ENCODE results near the gene EPYC.

EPYC gene

GRCh38 chr12:91004872-91005271 lies at the start of gene EPYC:
Gene EPYC (minus strand): TSS chr12:91004972. CDS start chr12:91002565, 2,407 bp downstream.
- no peak for DNase-seq

DNA sequence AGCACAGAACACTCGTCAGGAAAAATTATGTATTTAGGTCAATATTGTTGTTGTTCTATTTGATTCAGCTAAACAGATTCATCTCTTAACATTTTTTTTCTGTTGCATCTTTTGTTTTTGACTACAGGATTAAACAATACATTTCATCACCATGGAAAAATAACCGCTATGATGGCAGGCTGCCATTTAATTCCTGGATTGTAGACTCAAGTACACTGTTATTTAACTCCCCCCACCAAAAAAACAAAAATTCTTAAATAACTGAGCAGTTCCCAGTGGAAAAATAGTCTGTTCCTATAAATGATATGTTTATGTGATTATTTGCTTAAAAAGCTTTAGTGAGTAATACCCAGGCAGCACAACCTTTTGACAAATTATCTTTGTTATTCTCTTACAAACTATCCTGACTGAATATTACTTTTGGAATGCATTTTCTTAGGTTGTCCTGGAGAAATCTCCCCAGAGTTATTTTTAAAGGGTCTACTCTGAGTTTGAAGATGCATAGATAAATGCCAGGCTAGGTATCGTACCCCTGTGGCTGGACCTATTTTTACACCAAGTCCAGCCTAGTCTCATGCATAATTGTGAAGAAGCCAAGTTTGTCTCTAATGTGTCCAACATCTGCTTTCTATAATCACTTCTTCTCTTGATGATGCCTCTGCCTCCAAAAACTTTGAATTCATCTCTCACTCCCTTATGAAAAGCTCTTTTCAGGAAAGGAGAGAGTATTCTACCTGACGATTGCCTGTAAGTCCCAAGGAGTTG lies 49.4 kb upstream of the EPYC start:
- DNase-seq, result peak; percentile 36

GRCh38 chr12:91052026-91052425 lies 47.3 kb upstream of the EPYC start:
- no peak for DNase-seq

DNA sequence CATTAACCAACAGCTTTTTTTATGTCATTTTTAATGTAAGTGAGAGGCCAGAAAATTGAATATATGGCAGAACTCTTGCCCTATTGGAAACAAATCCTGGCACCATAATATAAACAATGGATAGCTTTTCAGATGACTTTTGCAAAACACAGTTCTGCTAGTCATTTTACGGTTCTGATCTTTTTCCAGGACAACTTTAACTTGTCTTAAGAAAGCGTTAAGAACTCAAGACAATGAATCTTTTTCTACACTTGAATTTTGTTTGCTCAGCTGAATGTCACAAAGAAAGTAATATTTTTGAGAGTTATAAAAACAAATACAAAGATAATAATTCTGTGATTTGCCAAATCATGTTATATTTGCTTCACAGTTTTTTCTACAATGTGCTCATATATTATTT lies 39.8 kb upstream of the EPYC start:
- DNase-seq, result no peak

GRCh38 chr12:91043408-91043807 lies 38.6 kb upstream of the EPYC start:
- no peak for DNase-seq

DNA sequence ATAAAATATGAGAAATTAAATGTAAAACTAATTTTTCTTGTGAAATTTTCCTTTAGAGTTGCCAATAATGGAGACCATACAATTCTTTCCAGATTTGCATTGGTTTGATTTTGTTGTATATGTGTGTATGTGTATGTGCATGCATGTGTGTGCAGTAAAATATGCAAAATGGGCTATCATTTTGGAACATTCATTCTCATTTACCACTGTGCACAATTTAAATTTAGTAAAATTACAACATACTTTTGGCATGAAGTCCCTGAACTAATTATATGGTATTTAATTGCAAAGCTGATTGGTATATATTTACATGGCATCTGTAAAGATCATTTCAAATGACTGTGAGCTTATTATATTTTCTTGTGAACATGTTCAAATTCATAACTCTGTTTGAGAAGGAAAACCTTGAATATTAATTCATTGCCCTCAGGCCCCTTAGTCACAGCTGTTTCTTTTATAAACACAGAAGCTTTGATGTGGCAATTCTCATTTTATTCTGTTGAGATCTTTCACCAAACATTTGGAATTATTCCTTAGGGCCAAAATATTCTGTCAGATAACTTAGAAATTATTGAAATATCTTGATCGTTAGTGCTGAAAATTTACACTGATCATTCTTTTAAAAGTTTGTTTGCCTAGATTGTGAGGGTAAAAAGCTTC lies 35.5 kb upstream of the EPYC start:
- DNase-seq, result no peak

- no peak for DNase-seq
Observed at GRCh38 chr12:91037276-91037675, 32.5 kb upstream of the EPYC start.

GRCh38 chr12:91033251-91033650 lies 28.5 kb upstream of the EPYC start:
- no peak for DNase-seq

- no peak for DNase-seq
Observed at GRCh38 chr12:91023326-91024004, 18.7 kb upstream of the EPYC start.

DNA sequence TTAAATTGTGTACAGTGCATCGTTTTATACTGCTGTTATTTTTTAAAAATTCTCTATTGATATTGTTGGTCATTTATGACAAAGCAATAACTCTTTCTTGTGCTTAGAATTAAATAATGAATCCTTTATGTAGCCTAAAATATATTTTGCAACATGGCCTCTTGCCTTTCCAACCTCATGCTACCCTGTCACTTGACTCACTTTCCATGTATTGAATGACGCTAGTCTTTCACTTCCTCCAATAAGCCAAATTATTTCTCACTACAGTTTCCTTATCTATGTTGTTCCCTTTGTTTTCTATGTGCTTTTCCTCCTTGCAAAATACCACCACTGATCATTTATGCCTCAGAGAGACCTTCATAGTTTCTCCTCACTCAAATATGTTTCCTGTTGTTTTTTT lies 16.3 kb upstream of the EPYC start:
- no peak for DNase-seq

GRCh38 chr12:91019455-91019854 lies 14.7 kb upstream of the EPYC start:
- no peak for DNase-seq

- no peak for DNase-seq
Observed at GRCh38 chr12:91017511-91018263, 12.9 kb upstream of the EPYC start.

GRCh38 chr12:91017043-91017442 lies 12.3 kb upstream of the EPYC start:
- DNase-seq, result no peak

GRCh38 chr12:91009319-91009950 lies 4.7 kb upstream of the EPYC start:
- DNase-seq, result no peak

DNA sequence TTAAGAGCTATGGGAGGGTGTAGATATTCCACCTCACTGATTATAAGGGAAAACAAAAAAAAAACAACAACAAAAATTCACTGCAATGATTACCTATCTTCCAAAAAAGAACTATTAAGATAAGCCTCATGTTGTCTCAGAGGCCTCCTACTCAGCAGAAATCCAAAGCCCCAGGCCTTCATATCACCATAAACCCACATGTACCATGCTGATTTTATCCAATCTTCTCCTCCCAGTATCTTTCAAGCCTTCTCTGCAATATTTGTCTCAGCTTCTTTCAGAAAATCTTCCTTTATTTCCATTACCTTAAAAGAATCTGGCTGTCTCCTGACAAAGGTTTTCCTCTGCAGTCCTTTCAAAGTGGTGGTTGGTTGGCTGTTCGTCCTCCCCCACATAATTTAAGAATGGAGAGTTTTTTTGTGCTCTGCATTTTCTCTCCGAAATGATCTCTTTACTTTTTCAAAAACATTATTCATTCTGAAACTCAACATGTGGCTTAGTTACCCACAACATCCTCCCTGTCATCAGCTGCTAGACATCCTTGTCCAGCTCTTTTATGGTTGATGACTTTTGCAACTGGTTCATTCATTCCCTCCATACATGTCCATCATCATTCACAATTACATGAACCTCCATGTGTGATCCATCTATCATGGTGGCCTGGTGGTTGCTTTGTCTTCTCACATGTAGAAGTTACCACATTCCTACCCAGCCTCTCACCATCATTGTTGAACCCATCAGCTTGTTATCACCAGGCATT lies 2.9 kb upstream of the EPYC start:
- no peak for DNase-seq

DNA sequence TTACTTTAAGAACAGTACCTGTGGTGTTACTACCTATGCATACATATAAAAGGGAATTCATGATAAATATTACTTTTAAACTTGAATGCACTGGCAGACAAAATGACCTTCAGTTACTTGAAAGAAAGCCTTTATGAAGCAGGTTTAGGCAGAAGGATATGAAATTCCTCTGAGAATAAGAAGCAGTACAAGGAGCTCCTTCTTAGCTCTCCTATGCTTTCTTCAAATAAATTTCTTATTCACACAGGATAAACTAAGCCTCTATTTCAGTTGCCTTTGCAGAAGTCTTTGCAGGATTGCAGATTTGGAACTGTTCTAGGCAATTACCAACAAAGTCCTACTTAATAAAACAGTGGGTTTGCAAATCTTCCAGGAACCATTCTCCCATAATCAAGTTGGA lies 1.0 kb downstream of the EPYC start:
- DNase-seq, result no peak

DNA sequence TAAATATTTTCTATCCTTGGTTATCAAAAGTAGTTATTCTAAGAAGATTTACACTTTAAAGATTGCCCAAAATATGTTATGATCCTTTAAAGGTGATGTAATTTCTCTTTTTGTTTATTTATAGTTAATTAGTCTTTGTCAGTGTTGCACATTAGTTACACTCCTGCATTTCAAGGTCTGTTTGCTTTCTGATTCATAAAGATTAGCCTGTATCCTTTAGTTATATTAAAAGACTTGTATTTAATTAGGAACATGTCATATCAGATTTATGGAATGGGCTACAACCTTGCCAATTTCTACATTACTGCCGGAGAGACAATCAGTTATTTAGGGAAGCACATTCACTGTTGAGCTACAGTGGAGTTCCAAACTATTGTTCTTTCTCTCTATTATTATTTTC lies 3.5 kb downstream of the EPYC start:
- DNase-seq, result no peak

DNA sequence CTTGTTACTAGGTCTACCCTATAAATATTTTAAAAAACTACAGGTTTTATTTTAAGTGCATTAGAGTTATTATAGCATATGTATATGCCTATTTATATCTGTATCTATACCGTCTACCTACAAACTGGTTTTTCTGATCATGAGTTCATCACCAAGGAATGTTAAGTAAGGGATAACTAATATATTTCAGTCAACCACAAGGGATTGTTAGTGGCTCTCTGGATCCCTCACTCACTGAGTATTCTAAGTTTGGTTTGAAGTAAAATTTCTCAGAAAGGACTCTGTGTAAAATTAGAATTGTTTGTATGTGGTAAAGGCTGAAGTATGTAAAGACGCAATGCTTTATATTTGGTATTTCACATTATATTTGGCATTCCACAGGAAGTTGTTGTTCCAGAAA lies 4.8 kb downstream of the EPYC start:
- no peak for DNase-seq

GRCh38 chr12:90999527-90999926 lies 5.2 kb downstream of the EPYC start:
- DNase-seq, result no peak

DNA sequence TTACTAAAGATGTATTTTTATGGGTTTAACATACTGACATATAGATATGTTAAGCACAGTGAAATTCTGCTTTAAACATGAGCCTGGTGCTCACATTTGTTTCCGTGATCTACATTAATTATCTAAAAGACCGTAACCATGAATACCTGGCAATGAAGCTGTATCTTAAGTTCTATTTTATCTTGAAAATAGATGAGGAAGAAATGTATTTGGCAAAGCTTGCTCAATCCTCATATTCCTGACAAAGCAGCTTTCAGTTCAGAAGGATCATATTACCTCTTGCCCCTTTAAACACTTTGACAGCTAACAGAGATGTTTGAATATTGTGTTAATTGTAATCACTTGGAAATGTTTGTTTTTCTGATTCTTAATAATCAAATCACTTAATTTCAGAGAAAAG lies 9.8 kb downstream of the EPYC start:
- DNase-seq, result no peak

GRCh38 chr12:90991952-90992465 lies 12.8 kb downstream of the EPYC start:
- DNase-seq, result no peak

- no peak for DNase-seq
Observed at GRCh38 chr12:90990611-90991010, 14.2 kb downstream of the EPYC start.
